ENCODE measurements around the gene RIOK1.
"Not testable (repeated sequence)": the region's sequence is repeated elsewhere in the genome, so short reads cannot be mapped to it uniquely, and the experiment has no call there.

Gene RIOK1

DNA sequence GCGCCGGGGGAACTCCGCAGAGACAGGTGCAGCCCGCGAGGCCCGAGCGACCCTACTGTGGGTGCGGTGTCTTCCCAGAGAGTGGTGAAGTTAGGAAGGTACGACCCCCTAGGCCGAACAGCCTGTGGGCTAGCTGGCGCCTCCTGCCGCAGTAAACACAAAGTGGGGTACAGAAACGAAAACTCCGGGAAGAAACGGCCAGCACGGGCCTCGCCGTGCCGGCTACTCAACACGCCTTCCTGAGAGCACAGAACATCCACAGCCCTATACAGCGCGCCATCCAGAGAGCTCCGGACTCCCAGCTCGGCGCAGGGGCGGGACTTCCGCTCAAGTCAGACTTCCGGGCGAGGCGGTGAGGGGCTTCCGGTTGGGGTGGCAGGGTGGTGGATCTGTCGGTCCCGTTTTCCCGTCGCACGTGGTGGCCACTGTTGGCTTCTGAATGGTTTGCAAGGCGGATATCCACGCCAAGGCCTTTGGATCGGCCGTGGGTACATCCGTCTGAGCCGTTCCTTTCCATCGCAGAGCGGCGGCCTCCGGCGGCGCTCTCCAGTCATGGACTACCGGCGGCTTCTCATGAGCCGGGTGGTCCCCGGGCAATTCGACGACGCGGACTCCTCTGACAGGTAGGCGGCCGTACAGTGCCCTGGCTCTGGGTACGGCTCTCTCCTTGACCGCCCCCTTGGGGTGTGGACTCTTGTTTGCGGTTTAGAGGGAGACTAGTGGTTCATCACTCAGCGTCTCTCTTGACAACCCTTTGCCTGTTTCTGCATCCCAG is at the start of gene RIOK1, which contains the start of gene CAGE1:
Gene RIOK1 (plus strand): TSS at position 358 of the 775 bp plus-strand sequence. CDS start 195 bp downstream, at position 553.
Gene CAGE1 (minus strand): TSS at position 292 of the 775 bp plus-strand sequence. CDS start 2,569 bp downstream, outside the sequence.
- Histone ChIP-seq H3K9me3 (ENCODE audit: control insufficient read depth, insufficient read depth, low read depth, low read length) (no peaks in the 10 kb centered on the region), H3K9ac (ENCODE audit: low read length) (peak within 1 kb of the TSS; percentile 77), H3K4me1 (ENCODE audit: control insufficient read depth, insufficient read depth, low read length) (peaks cover 11% of the 10 kb centered on the region), H3K4me3 (ENCODE audit: low read depth, low read length) (peak within 1 kb of the TSS; percentile 70), H3K27ac (ENCODE audit: low read depth, low read length) (peak within 1 kb of the TSS; percentile 23), H3K36me3 (ENCODE audit: control insufficient read depth, insufficient read depth, low read length) (peaks cover 19% of the 10 kb centered on the region), H3K27me3 (ENCODE audit: control insufficient read depth, insufficient read depth, low read length) (no peaks in the 10 kb centered on the region)

DNA sequence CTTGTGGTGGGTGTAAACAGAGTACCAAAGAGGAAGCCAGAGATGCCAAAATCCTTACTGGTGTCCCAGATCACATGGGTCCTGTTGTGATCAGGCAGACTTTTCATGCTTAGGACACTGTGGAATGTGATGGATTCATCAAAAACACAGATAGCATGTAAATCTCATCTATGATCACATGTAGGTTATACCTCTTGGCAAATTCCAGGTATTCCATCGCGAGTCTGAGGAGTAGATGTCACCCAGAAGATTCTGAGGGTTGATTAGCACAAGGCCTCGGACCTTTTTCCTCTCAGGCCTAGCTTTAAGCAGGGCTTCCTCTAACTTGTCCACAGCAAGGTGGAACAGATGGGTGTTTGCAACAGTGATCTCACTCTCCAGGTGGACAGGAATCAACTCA is 48.3 kb upstream of the RIOK1 start:
- Histone ChIP-seq H3K9ac (ENCODE audit: low read length) (no peak overlapping the region), H3K36me3 (ENCODE audit: control insufficient read depth, insufficient read depth, low read length) (no peaks in the 10 kb centered on the region), H3K9me3 (ENCODE audit: control insufficient read depth, insufficient read depth, low read depth, low read length) (no peaks in the 10 kb centered on the region; the same call in 1 of the 2 replicates), H3K27me3 (ENCODE audit: control insufficient read depth, insufficient read depth, low read length) (no peaks in the 10 kb centered on the region), H3K4me3 (ENCODE audit: low read depth, low read length) (no peak overlapping the region), H3K27ac (ENCODE audit: low read depth, low read length) (no peak overlapping the region), H3K4me1 (ENCODE audit: control insufficient read depth, insufficient read depth, low read length) (no peaks in the 10 kb centered on the region)

- Histone ChIP-seq H3K27ac (ENCODE audit: low read depth, low read length) (no peak overlapping the region), H3K9ac (ENCODE audit: low read length) (no peak overlapping the region), H3K27me3 (ENCODE audit: control insufficient read depth, insufficient read depth, low read length) (no peaks in the 10 kb centered on the region), H3K4me3 (ENCODE audit: low read depth, low read length) (no peak overlapping the region), H3K4me1 (ENCODE audit: control insufficient read depth, insufficient read depth, low read length) (peaks cover 3% of the 10 kb centered on the region; the same call in 1 of the 2 replicates), H3K36me3 (ENCODE audit: control insufficient read depth, insufficient read depth, low read length) (no peaks in the 10 kb centered on the region), H3K9me3 (ENCODE audit: control insufficient read depth, insufficient read depth, low read depth, low read length) (no peaks in the 10 kb centered on the region; the same call in 1 of the 2 replicates)
Observed at GRCh38 chr6:7341989-7342742, 47.4 kb upstream of the RIOK1 start.

GRCh38 chr6:7343546-7344475 is 45.8 kb upstream of the RIOK1 start:
- Histone ChIP-seq H3K9ac (ENCODE audit: low read length) (no peak overlapping the region), H3K4me3 (ENCODE audit: low read depth, low read length) (no peak overlapping the region), H3K27ac (ENCODE audit: low read depth, low read length) (no peak overlapping the region), H3K27me3 (ENCODE audit: control insufficient read depth, insufficient read depth, low read length) (no peaks in the 10 kb centered on the region), H3K4me1 (ENCODE audit: control insufficient read depth, insufficient read depth, low read length) (peaks cover 14% of the 10 kb centered on the region), H3K36me3 (ENCODE audit: control insufficient read depth, insufficient read depth, low read length) (no peaks in the 10 kb centered on the region), H3K9me3 (ENCODE audit: control insufficient read depth, insufficient read depth, low read depth, low read length) (no peaks in the 10 kb centered on the region; the same call in 1 of the 2 replicates)

- not testable (repeated sequence) for H3K27me3 ChIP-seq (ENCODE audit: control insufficient read depth, insufficient read depth, low read length); H3K9me3 ChIP-seq (ENCODE audit: control insufficient read depth, insufficient read depth, low read depth, low read length); H3K4me3 ChIP-seq (ENCODE audit: low read depth, low read length); H3K9ac ChIP-seq (ENCODE audit: low read length); H3K36me3 ChIP-seq (ENCODE audit: control insufficient read depth, insufficient read depth, low read length); H3K27ac ChIP-seq (ENCODE audit: low read depth, low read length)
- H3K4me1 ChIP-seq (ENCODE audit: control insufficient read depth, insufficient read depth, low read length): peaks cover 14% of the 10 kb centered on the region
Observed at GRCh38 chr6:7344773-7345450, 44.7 kb upstream of the RIOK1 start.

- Histone ChIP-seq H3K27ac (ENCODE audit: low read depth, low read length) (peak overlapping the region; percentile 68; the same call in 1 of the 2 replicates), H3K9ac (ENCODE audit: low read length) (peak overlapping the region; percentile 82)
Observed at GRCh38 chr6:7347551-7347997, 42.0 kb upstream of the RIOK1 start.

GRCh38 chr6:7350591-7350990 is 39.0 kb upstream of the RIOK1 start:
- not testable (repeated sequence) for H3K27ac ChIP-seq (ENCODE audit: low read depth, low read length); H3K4me3 ChIP-seq (ENCODE audit: low read depth, low read length); H3K9ac ChIP-seq (ENCODE audit: low read length); H3K36me3 ChIP-seq (ENCODE audit: control insufficient read depth, insufficient read depth, low read length); H3K9me3 ChIP-seq (ENCODE audit: control insufficient read depth, insufficient read depth, low read depth, low read length); H3K27me3 ChIP-seq (ENCODE audit: control insufficient read depth, insufficient read depth, low read length)
- peaks cover 14% of the 10 kb centered on the region for H3K4me1 ChIP-seq (ENCODE audit: control insufficient read depth, insufficient read depth, low read length)

More at GRCh38 chr6:7347551-7347997, 42.0 kb upstream of the RIOK1 start:
- H3K4me3 ChIP-seq (ENCODE audit: low read depth, low read length): peak overlapping the region; percentile 16
- not testable (repeated sequence) for H3K36me3 ChIP-seq (ENCODE audit: control insufficient read depth, insufficient read depth, low read length); H3K27me3 ChIP-seq (ENCODE audit: control insufficient read depth, insufficient read depth, low read length); H3K9me3 ChIP-seq (ENCODE audit: control insufficient read depth, insufficient read depth, low read depth, low read length)
- H3K4me1 ChIP-seq (ENCODE audit: control insufficient read depth, insufficient read depth, low read length): peaks cover 14% of the 10 kb centered on the region

DNA sequence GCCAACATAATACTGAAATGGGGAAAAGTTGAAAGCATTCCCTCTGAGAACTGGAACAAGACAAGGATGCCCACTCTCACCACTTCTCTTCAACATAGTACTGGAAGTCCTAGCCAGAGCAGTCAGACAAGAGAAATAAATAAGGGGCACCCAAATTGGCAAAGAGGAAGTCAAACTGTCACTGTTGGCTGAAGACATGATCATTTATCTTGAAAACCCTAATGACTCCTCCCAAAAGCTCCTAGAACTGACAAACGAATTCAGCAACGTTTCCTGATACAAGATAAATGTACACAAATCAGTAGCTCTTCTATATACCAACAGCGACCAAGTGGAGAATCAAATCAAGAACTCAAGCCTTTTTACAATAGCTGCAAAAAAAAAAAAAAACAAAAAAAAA is 37.7 kb upstream of the RIOK1 start:
- H3K27ac ChIP-seq (ENCODE audit: low read depth, low read length); H3K9ac ChIP-seq (ENCODE audit: low read length); H3K4me3 ChIP-seq (ENCODE audit: low read depth, low read length); H3K27me3 ChIP-seq (ENCODE audit: control insufficient read depth, insufficient read depth, low read length); H3K36me3 ChIP-seq (ENCODE audit: control insufficient read depth, insufficient read depth, low read length); H3K9me3 ChIP-seq (ENCODE audit: control insufficient read depth, insufficient read depth, low read depth, low read length): not testable (repeated sequence)
- peaks cover 14% of the 10 kb centered on the region for H3K4me1 ChIP-seq (ENCODE audit: control insufficient read depth, insufficient read depth, low read length)

DNA sequence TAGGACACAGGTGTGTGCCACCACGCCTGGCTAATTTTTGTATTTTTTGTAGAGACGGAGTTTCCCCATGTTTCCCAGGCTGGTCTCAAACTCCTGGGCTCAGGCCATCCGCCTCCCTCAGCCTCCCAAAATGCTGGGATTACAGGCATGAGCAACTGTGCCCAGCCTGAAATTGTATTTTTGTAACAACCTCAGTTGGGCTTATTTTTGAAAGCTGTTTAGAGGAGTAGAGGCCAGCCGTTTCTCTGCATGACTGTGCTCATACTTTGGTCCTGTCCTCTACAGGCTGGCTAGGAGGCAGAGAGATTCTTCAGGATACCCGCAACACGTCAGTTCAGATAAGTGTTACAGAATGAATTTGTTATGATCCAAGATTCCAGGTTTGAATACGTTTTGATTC is 22.2 kb upstream of the RIOK1 start:
- no peaks in the 10 kb centered on the region for H3K36me3 ChIP-seq (ENCODE audit: control insufficient read depth, insufficient read depth, low read length)

GRCh38 chr6:7373739-7374138 is 15.9 kb upstream of the RIOK1 start:
- no peaks in the 10 kb centered on the region for H3K27me3 ChIP-seq (ENCODE audit: control insufficient read depth, insufficient read depth, low read length)
- no peak overlapping the region for H3K9ac ChIP-seq (ENCODE audit: low read length)
- H3K4me1 ChIP-seq (ENCODE audit: control insufficient read depth, insufficient read depth, low read length): no peaks in the 10 kb centered on the region
- H3K36me3 ChIP-seq (ENCODE audit: control insufficient read depth, insufficient read depth, low read length): no peaks in the 10 kb centered on the region
- no peak overlapping the region for H3K27ac ChIP-seq (ENCODE audit: low read depth, low read length)
- no peaks in the 10 kb centered on the region for H3K9me3 ChIP-seq (ENCODE audit: control insufficient read depth, insufficient read depth, low read depth, low read length)
- H3K4me3 ChIP-seq (ENCODE audit: low read depth, low read length): no peak overlapping the region

More for the DNA sequence above, 22.2 kb upstream of the RIOK1 start:
- Histone ChIP-seq H3K4me1 (ENCODE audit: control insufficient read depth, insufficient read depth, low read length) (no peaks in the 10 kb centered on the region), H3K9me3 (ENCODE audit: control insufficient read depth, insufficient read depth, low read depth, low read length) (no peaks in the 10 kb centered on the region), H3K4me3 (ENCODE audit: low read depth, low read length) (no peak overlapping the region), H3K27me3 (ENCODE audit: control insufficient read depth, insufficient read depth, low read length) (no peaks in the 10 kb centered on the region), H3K27ac (ENCODE audit: low read depth, low read length) (no peak overlapping the region), H3K9ac (ENCODE audit: low read length) (no peak overlapping the region)

Data from HUES6 (cell line).